ENCODE data around the gene PPP2R2B.
A peak's percentile ranks its signal among the peaks of the same experiment; 100 is the strongest.

Gene PPP2R2B

GRCh38 chr5:146888351-146888978 lies 9.9 kb upstream of the PPP2R2B start:
- DNase-seq (ENCODE audit: low spot score), result no peak

GRCh38 chr5:146884066-146884626 lies 5.6 kb upstream of the PPP2R2B start:
- DNase-seq (ENCODE audit: low spot score), result no peak

DNA sequence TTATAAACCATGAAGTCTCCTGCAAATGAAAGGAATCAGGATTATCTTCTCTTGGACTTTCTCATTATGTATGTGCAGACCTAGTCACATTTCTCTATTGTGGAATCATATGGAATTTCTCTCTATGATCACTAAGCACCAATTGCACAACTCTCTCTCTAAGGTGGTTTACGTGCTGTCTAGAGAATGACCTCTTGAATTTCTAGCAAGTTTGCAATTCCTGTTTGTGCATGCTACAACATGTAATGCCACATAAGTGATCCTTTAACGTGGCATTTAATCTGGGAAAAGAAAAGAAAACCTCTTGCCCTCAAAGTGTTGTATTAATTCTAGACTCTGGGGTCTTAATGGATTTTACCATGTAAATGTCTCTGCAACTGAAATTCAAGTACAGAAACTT lies 5.0 kb upstream of the PPP2R2B start:
- no peak for DNase-seq (ENCODE audit: low spot score)

GRCh38 chr5:146880966-146881365 lies 2.4 kb upstream of the PPP2R2B start:
- DNase-seq (ENCODE audit: low spot score), result no peak

GRCh38 chr5:146877783-146878475 lies 628 bp downstream of the PPP2R2B start:
- DNase-seq (ENCODE audit: low spot score), result no peak

DNA sequence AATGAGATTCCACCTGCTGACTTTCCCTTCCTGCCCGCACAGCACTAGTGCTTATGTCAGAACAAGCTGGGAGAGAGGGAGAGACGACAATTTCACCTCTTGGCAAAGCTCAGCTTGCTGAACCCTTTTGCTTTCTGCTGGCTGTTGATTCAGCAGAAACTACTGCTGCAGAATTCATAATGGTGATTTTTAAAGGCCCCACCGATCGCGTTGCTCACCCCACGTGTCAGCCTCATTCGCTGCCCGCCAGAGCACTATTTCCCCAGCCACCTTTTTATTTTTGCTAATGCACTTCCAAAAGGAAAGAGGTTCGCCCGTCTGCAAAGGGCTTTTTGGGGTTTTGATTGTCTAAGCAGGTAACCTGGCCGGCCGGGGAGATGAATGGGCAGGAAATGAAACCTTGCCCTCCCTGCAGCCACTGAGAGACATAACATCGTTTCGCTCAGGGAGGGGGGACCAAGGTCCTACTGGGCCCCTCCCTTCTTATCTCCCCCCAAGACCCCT lies 1.3 kb downstream of the PPP2R2B start:
- no peak for DNase-seq (ENCODE audit: low spot score)

GRCh38 chr5:146873186-146873917 lies 5.2 kb downstream of the PPP2R2B start:
- DNase-seq (ENCODE audit: low spot score), result no peak

GRCh38 chr5:146872188-146872587 lies 6.4 kb downstream of the PPP2R2B start:
- no peak for DNase-seq (ENCODE audit: low spot score)

- no peak for DNase-seq (ENCODE audit: low spot score)
These were observed 10.4 kb downstream of the PPP2R2B start for GRCh38 chr5:146867996-146868708.

DNA sequence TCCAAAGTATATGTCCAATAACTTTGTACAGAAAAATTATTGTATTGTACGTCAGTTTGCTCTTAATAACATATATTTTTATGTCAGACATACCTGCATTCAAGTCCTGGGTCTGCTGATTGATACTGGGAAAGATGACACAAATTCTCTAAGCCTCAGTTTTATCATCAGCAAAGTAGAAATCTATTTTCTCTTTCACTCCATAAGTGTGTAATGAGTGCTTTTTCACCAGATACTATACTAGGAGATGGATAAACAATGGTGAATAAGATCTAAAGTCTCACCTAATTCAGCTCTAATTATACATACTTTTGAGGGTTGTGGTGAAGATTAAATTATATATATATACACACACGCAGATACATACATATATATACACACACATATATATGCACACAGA lies 12.3 kb downstream of the PPP2R2B start:
- DNase-seq (ENCODE audit: low spot score), result no peak

GRCh38 chr5:146862641-146863040 lies 15.9 kb downstream of the PPP2R2B start:
- no peak for DNase-seq (ENCODE audit: low spot score)

DNA sequence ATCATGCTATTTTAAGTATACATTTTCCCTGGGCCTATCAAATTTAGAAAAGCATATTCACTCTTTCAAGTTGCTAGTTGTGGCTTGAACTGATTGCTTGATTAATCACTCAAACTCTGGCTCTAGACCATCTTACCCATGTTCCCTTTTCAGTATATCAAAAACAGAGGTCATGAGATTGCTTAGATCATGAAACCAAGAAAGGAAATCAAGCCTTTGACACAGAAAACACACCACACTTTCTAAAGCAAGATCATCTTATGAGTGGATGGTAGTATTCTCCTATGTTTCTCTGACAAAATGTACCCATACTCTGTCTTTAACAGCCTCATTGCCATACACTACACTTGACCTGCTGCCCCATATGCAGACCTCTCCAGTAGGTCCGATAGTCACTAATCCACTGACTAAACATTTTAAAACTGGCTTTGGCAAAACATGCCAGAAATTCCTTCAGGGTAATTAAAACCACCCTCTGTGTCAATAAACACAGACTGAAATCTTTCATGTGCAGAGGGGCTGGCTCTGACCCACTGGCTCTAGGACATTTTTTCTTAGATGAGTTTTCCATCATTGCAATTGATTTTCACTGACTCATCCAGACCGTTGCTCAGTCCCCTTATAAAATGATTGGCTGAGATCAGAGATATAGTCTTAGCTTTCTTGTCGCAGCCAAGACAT lies 18.2 kb downstream of the PPP2R2B start:
- peak; percentile 27 for DNase-seq (ENCODE audit: low spot score)

DNA sequence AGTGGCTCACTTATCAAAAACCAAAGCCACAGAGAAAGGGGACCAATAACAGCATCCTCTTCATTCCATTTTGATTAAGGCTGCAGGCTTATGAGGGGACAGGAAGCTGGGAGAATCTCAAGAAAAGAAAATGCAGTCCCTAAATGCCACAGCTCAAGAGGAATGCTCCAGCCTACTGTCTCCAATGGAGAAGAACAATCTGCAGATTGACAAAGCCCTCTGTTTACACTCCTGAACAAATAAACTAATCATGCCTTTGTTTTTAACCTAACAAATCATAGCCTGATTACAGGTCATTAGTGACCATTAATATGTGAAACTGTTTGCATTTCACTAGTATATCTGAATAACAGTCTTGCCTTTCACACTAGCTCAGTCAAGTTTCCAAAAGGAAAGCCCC lies 26.5 kb downstream of the PPP2R2B start:
- DNase-seq (ENCODE audit: low spot score), result no peak

DNA sequence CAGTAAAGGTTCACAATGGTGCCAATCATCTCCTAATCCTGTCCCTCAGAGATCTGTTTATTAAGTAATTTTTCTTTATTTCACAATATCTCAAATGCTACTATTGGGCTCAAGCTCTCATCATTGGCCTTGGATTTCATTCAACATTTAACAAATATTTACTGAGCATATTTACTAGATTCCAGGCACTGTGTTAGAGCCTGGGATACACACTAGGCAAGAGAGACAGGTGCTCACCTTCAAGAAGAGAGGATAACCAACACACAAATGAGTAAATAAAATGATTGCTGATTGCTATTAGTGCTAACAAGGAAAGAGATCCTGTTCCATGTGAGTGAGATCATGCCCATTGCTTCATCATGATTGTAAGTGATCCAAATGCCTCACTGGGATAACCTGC lies 27.4 kb downstream of the PPP2R2B start:
- DNase-seq (ENCODE audit: low spot score), result no peak

GRCh38 chr5:146849694-146850303 lies 28.8 kb downstream of the PPP2R2B start:
- no peak for DNase-seq (ENCODE audit: low spot score)

- DNase-seq (ENCODE audit: low spot score), result no peak
These were observed 30.4 kb downstream of the PPP2R2B start for GRCh38 chr5:146848133-146848532.

GRCh38 chr5:146840016-146840415 lies 38.5 kb downstream of the PPP2R2B start:
- no peak for DNase-seq (ENCODE audit: low spot score)

DNA sequence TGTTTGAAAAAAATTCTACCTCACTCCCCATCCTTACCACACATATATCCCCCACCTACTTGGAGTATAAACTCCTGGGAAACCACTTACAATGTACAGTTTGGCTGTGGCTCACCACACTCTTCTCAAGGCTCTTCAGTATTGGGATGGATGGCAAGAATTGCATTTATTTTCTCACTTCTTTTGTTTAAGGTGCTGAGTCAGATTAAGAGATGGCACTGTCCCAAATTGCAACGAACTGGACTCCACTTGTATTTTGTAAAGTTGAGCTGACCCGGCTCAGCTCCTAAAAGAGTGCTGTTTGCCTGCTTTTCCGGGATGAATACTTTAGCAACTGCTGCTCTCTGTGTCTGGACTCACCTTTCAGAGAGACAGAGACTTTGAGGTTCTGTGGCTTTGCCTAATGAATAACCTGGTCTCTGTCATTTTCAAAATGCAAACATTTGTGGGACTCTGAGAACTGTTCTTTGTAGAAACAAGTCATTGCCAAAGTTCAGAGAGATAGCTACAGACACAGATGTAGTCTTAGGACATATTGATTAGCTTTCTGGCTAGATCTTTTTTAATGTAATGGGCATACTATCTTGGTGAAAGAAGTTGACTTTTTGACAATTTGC lies 42.2 kb downstream of the PPP2R2B start:
- no peak for DNase-seq (ENCODE audit: low spot score)

DNA sequence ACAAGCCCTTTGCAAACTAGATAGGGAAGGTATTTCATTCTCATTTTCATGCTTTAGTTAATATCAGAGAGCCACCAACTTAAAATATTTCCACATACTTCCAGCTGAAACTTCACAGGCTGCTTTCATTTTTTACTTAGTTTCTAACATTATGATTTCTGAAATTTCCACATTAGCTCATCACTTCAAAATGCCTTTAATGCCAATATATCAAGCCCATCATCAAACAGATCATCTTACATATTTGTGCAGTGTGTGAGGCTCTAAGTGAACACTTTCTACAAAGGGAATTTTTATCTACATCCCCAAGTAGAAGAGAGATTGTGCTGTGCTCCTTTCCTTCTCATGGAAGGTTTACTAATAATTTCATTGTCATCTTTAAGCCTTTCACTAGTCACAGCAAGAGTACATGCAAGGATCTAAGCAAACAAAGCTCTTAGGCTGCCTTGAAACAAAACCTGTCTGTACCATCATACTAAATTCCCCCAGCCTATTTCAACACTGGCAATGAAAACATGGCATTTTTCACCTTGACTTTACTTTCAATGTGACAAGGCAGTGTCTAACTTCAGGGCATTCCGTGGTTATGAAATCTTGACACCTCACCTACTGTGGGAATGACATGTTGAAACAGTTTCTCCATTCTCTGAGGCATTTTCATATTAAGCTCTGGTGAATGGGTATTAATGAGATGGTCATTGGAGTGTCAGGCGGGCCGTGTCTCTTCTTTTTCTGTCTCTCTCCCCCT lies 45.4 kb downstream of the PPP2R2B start:
- no peak for DNase-seq (ENCODE audit: low spot score)

GRCh38 chr5:146828385-146828784 lies 50.2 kb downstream of the PPP2R2B start:
- no peak for DNase-seq (ENCODE audit: low spot score)
